CD4-positive, alpha-beta T cell treated with Interleukin-2 at 100 ng/mL for 4 hours (primary cell): ENCODE data around the gene ZDHHC5.
A peak's percentile ranks its signal among the peaks of the same experiment; 100 is the strongest.
"Not testable (repeated sequence)": the region's sequence is repeated elsewhere in the genome, so short reads cannot be mapped to it uniquely, and the experiment has no call there.

Experiments
- DNase-seq: peaks from one replicate; pipeline ENCODE4 v3.0.0-alpha.2; 2020; ENCODE audit warnings: low spot score

Gene ZDHHC5

GRCh38 chr11:57667117-57667735 is 688 bp upstream of the ZDHHC5 start:
- DNase-seq: peak; percentile 96

DNA sequence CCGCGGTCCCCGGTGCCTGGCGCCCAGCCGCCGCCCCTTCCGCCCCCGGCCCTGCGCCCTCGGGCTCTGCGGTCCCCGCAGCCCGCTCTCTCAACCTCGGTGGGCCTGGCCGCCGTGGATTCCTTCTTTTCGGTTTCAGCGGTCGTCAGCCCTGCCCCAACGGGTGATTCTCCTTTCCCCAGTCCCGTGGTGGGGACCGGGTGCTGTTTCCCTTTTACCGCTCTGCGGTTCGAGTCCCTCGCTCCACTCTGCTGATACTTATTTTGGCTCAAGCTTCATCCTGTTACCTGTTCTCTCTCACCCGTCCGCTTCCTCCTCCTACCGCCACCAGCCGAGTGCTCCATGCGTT is 494 bp downstream of the ZDHHC5 start:
- DNase-seq: peak; percentile 39

- DNase-seq: no peak
Measured at GRCh38 chr11:57674251-57674650, 6.3 kb downstream of the ZDHHC5 start.

- DNase-seq: no peak
Measured at GRCh38 chr11:57675176-57675941, 7.4 kb downstream of the ZDHHC5 start.

DNA sequence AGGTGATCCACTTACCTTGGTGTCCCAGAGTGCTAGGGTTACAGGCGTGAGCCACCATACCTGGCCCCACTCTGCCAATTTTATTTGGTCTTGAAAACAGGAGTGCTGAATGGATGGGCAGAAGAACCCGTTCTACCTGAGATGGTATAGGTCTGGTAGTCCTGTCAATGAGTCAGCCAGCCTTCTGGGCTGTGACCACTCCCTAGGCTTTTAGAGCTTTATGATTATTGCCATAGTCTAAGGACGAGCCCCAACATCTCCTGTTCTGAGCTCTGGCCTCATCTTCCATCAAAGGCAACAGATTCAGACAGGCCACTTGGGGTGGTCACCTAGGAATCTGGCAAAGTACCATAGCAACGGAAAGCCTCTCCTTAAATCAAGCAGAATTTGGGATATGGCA is 11.5 kb downstream of the ZDHHC5 start:
- no peak for DNase-seq

GRCh38 chr11:57680552-57680874 is 12.6 kb downstream of the ZDHHC5 start:
- no peak for DNase-seq

DNA sequence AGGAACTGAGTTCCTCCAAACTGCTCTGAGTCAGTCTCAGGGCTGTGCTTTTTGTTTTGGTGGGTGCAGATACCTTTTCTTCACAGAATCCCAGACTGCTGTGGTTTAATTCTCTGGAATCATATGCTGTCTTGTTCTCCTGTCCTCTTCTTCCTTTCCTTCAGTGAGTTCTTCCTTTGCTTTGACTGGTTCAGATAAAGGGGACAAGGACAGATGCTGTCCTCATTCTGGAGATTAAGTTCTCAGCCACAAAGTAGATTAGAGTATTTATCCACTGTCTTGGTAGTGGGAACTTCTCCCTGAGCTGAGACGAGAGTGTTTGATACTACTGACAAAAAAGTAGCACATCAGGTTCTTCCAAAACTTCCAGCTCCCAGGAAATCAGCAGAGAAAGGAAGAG is 13.3 kb downstream of the ZDHHC5 start:
- no peak for DNase-seq

- DNase-seq: not testable (repeated sequence)
Measured at GRCh38 chr11:57690474-57690873, 22.6 kb downstream of the ZDHHC5 start.

DNA sequence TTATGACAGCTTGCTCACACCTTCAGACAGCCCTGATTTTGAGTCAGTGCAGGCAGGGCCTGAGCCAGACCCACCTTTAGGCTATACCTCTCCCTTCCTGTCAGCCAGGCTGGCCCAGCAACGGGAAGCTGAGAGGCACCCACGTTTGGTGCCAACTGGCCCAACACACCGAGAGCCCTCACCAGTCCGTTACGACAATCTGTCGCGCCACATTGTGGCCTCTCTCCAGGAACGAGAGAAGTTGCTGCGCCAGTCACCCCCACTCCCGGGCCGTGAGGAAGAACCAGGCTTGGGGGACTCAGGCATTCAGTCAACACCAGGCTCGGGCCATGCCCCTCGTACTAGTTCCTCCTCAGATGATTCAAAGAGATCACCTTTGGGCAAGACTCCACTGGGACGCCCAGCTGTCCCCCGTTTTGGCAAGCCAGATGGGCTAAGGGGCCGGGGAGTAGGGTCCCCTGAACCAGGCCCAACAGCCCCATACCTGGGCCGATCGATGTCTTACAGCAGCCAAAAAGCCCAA is 31.0 kb downstream of the ZDHHC5 start:
- no peak for DNase-seq

DNA sequence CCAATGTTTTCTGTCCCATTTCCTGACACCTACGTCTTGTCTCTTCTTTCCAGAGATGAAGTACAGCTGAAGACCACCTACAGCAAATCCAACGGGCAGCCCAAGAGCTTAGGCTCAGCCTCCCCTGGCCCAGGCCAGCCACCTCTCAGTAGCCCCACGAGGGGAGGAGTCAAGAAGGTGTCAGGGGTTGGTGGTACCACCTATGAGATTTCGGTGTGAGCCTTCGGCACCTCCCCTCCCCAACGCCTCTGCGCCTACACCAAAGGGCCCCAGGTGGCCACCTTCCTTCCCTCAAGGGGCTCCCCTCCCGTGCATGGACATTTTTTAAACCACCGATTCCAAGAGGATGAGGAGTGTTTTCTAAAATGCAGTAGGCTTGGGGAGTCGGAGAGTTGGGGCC is 31.9 kb downstream of the ZDHHC5 start:
- DNase-seq: no peak

DNA sequence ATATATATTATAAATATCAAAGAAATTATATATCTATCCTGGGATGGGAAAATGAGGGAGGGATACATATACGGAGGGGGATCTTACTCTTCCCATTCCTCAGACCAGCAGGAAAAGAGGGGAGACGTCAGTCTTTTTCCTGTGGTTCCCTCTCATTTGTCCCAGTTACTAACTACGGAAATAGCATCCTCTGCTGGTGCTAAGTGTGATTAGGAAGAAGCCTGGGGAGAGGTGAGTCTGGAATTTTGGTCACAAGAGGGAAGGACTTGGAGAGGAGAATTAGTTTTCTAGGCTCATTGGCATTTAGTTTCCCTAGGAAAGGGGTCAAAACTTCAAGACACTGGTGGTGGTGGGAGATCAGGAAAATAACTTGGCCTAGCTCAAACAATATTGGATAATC is 32.5 kb downstream of the ZDHHC5 start:
- DNase-seq: no peak

GRCh38 chr11:57703341-57703740 is 35.4 kb downstream of the ZDHHC5 start:
- no peak for DNase-seq

- no peak for DNase-seq
Measured at GRCh38 chr11:57704932-57705331, 37.0 kb downstream of the ZDHHC5 start.

DNA sequence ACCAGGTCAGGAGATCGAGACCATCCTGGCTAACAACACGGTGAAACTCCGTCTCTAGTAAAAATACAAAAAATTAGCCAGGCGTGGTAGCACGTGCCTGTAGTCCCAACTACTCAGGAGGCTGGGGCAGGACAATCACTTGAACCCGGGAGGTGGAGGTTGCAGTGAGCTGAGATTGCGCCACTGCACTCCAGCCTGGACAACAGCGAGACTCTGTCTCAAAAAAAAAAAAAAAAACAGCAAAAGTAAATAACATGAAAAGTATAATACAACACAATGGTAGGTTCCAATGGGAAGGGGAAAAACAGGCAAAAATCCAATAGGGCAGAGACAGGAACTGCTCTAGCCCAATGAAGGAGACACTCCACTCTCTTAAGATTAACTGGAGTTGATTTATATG is 37.5 kb downstream of the ZDHHC5 start:
- not testable (repeated sequence) for DNase-seq

GRCh38 chr11:57709802-57710367 is 42.0 kb downstream of the ZDHHC5 start:
- no peak for DNase-seq

- peak; percentile 89 for DNase-seq
Measured at GRCh38 chr11:57711414-57712255, 43.7 kb downstream of the ZDHHC5 start, which contains the start of gene MED19. MED19 (minus strand) TSS chr11:57712215; CDS start chr11:57712179, 36 bp downstream.

GRCh38 chr11:57712256-57713150 is 44.6 kb downstream of the ZDHHC5 start, which contains the start of gene TMX2:
TMX2 (plus strand) TSS chr11:57712593; CDS start chr11:57712619, 26 bp downstream.
- peak; percentile 97 for DNase-seq

DNA sequence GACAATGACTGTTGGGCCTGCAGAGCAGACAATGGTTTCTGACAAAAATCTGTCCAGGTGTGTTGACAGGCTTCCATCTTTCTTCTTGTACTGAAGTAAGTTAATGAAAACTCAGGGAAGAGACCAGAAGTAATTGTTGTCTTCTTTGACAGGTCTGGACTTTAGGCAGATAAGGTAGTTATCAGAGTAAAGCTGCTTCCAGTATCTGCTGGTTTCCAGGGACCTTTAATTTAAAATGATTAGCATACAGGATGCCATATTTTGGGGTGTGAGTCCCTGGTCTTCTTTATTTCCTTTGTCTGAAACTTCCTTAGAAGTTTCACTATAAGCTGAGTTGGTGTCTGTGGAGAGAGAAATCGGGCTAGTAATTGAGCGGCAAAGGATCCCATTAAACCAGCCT is 45.9 kb downstream of the ZDHHC5 start:
- DNase-seq: no peak

GRCh38 chr11:57716726-57717125 is 48.8 kb downstream of the ZDHHC5 start:
- DNase-seq: not testable (repeated sequence)

DNA sequence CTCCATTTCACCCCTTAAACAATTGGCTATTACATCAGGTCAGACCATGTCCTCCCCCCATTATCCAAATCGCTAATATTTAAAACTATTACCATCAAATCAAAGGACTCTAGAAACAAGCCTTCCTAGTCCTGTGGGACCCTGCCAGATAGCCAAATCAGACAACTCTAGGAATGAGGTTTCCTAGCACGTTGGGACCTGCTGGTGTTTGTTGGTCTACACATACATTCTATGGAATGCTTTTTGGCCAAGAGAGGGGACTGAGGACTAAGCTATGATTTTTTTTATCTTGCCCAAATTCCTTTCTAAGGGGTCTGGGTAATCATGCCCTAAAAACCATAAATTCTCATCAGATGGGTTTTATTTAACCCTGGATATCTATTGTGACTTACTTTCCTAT is 59.3 kb downstream of the ZDHHC5 start:
- no peak for DNase-seq

GRCh38 chr11:57728829-57729228 is 60.9 kb downstream of the ZDHHC5 start:
- DNase-seq: no peak
